GM18909 (cell line): Measurements from ENCODE around the gene RWDD3.

Source experiments
- ATAC-seq: cut with Tn5 transposase; IDR thresholded peaks from one replicate; pipeline ENCODE4 v1.9.1; 2021; ENCODE audit warnings: mild to moderate bottlenecking; ENCODE audit not compliant: unreplicated experiment, poor library complexity

Gene RWDD3, protein sequence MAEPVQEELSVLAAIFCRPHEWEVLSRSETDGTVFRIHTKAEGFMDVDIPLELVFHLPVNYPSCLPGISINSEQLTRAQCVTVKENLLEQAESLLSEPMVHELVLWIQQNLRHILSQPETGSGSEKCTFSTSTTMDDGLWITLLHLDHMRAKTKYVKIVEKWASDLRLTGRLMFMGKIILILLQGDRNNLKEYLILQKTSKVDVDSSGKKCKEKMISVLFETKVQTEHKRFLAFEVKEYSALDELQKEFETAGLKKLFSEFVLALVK

DNA sequence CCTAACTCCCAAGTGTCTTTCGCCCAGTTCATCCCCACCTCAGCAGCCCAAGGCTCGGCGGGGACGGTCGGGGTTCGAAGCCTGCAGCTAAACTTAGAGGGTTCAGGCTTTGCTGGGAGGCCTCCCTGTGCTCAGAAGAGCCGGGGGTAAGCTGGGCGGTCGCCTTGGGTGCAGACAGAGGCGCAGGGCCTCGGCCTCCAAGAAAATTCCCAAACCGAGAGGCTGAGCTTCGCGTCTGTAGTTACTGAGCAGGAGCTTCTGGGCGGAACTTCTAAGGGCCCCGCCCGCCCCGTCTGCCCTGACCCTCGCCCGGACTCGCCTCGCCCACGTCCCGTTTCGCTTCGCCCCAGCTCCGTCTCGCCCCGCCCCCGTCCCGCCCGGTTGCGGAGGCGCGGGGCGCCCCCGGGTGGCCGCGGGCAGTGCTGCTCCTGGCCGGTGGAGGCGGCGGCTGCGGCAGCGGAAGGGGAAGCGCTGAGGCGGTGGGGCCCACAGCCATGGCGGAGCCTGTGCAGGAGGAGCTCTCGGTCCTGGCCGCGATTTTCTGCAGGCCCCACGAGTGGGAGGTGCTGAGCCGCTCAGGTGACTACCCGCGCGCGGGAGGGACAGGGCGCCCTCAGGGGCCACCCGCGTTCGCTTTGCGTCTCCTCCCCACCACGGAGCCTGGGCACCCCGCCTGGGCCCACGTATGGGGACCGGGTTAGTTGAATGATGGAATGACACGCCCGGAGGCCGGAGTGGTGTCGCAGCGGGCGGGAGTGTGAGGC is at the start of gene RWDD3:
TSS of gene RWDD3 (plus strand) at position 474 of the 764 bp plus-strand sequence. CDS start at position 495, 21 bp downstream.
- ATAC-seq = peak; percentile 98

GRCh38 chr1:95186149-95186548 is 47.9 kb upstream of the RWDD3 start:
- no peak for ATAC-seq

DNA sequence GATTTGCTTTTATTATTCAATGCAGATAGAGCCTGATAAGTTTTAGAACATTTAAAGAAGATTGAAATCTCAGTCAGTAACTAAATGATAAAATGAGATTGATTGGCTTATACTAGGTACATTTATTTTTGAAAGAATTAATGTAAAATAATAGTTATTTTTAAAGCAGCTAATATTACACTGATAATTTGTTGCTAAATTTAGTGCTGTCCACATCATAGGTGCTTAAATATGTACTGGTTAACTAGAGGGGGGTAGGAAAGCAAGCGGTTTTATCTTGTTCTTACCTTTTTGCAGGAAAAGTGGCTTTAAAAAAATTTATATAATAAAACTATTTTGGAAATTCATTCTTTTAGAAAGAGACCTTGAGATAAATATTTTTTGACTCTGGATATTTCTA is 40.4 kb upstream of the RWDD3 start:
- no peak for ATAC-seq

DNA sequence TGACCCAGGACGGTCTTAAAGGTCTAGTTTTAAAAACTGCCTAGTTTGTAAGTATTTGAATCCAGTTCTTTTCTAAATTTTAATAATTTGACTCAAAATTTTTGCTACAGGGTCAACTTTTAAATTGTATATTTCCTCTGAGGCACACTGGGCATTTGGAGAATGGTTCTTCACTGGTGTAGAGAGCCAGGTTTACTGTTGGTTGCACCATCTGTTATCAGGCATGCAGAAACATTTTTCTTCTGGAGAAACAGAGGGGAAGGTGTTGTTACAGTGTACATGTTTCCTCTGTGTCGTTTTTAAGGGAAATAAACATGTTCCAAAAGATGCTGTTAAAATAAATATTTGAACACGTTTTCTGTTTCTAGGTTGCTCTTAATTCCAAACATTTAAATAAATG is 39.0 kb upstream of the RWDD3 start:
- no peak for ATAC-seq

- no peak for ATAC-seq
These were observed 38.0 kb upstream of the RWDD3 start for GRCh38 chr1:95196017-95196416.

GRCh38 chr1:95197616-95198252 is 36.3 kb upstream of the RWDD3 start:
- no peak for ATAC-seq

DNA sequence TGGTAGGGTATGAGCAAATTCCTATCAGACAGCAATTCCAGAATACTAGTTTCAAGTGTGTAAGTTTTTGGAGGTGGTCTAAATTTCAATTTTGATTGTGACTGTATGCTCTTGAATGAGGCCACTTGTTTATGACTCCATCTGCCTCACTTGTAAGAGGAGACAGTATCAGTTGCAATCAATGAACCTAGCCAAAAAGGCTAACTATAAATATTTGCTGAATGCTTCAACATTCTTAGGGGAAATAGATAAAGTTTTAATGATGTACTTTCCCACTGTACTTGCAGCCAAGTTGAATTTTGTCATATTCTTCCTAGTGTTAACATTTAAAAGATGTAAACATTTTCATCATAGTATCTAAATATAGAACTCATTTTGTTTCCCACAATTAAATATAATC is 32.1 kb upstream of the RWDD3 start:
- ATAC-seq = no peak

DNA sequence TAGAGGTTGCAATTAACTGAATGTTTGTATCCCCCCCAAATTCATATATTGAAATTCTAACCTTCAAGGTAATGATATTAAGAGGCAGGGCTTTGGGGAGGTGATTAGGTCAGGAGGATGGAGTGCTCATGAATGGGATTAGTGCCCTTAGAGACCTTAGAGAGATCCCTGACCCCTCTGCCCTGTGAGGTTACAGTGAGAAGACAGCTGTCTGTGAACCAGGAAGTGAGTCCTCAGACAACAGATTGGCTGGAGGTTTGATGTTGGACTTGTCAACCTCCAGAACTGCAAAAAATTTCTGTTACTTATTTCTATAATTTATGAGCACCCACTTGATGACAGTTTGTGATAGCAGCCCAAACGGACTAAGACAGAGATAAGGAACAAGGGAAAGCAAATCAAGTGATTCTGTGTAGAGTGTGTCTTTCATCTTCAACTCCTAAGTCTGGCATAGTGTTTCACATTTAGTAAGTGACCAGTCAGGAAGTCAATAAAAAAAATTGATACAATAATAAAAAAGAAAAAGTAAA is 30.0 kb upstream of the RWDD3 start:
- ATAC-seq = no peak

GRCh38 chr1:95206514-95206913 is 27.5 kb upstream of the RWDD3 start:
- no peak for ATAC-seq

GRCh38 chr1:95207223-95207935 is 26.6 kb upstream of the RWDD3 start:
- ATAC-seq = no peak

GRCh38 chr1:95208876-95209275 is 25.1 kb upstream of the RWDD3 start:
- no peak for ATAC-seq

DNA sequence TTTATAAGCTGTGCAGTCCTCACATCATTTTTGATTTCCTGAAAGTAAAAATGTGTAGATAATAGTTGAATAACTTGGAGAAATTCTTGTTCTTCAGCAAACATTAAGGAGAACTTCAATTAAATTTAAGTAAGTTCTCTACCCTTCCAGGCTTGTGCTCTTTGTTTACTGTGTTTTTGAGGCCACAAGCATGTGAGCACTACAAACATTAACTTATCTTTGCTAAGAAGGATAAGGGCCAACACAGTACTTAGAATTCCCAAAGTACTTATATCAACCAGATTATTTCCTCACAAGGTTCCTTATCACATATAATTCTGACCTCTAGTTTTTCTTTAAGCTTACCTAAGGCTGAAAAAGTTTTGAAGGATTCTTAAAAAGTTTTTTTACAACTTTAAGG is 24.7 kb upstream of the RWDD3 start:
- ATAC-seq = no peak

- ATAC-seq = no peak
These were observed 17.6 kb upstream of the RWDD3 start for GRCh38 chr1:95216292-95216990.

GRCh38 chr1:95217371-95217770 is 16.6 kb upstream of the RWDD3 start:
- no peak for ATAC-seq

DNA sequence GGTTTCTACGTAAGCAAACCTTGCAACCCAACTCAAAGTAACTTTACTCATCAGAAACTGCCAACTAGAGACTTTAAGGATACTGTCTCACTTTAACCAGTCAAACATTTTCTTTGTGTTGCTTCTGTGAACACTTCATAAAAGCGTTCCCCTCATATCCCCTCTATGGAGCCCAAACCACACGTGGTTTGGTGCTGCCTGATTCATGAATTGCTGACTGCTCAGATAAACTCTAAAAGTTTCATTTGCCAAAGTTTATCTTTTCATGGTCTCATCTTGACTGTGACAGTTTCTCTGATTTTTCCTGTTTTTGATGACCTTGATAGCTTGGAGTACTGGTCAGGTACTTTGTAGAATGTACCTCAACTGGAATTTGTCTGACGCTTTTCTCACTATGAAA is 14.6 kb upstream of the RWDD3 start:
- no peak for ATAC-seq

- no peak for ATAC-seq
These were observed 12.7 kb upstream of the RWDD3 start for GRCh38 chr1:95221306-95221705.

DNA sequence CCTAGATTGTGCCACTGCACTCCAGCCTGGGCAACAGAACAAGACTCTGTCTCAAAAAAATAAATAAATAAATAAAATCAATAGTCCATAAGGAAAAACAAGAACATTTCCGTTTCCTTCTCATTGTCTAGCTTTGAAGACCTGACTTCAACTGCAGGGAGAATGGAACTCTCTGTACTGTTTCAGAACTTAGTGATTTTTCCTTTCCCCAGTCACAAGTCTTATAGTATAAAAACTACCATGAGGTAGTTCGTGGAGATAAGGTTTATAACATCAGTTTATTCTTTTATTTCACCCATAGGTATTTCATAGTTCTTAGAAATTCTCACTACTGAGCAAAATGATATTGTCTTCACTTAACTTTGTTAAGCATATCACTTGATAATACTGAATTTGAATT is 11.4 kb upstream of the RWDD3 start:
- ATAC-seq = no peak

DNA sequence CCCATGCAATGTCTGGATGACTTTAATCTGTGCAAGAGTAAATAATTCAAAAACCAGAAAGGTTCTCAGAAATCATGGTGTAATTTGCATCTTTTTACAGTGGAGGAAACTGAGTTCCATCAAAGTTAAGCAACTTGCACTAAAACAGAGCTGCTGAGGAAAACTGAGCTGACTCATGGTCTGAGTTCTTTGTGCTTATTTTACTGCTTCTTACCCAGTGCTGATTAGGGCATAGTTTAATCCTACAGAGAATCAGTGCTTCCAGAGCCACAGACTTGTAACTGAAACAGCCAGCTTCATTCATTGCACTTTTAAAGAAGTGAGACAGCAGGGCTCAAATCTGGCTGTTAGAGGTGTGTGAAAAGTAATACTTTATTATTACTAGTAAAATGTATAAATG is 10.9 kb upstream of the RWDD3 start:
- ATAC-seq = no peak

- ATAC-seq = no peak
These were observed 7.0 kb upstream of the RWDD3 start for GRCh38 chr1:95226781-95227660.
